Transverse colon (tissue), 4 donors: ENCODE data around the gene MEFV.

Experiments
- EP300 ChIP-seq: sonication (generic); formaldehyde crosslinking; IDR thresholded peaks from one replicate; pipeline ENCODE4 v1.6.1; 2017; ENCODE audit warnings: antibody characterized with exemption, low read depth
- POLR2A ChIP-seq: fragments of 450-650 bp; IDR thresholded peaks from one replicate; pipeline ENCODE4 v1.6.1; 2016; ENCODE audit warnings: antibody characterized with exemption, mild to moderate bottlenecking, moderate library complexity
- POLR2AphosphoS5 ChIP-seq, 3 donors: sonication (generic); formaldehyde crosslinking; IDR thresholded peaks; one replicate each; pipeline ENCODE4 v1.6.1; 2016; ENCODE audit warnings: antibody characterized with exemption in 3 of 3
- TF ChIP-seq, protein P1 (sequence below), 5 experiments: fragments of 200-600 bp in 3 of 5; fragments of 450-650 bp in 2 of 5; sonication (generic) in 3 of 5; IDR thresholded peaks; 1 replicate in 2 of 5; 2 replicates in 3 of 5; pipeline ENCODE4 v1.5.1; 2016 to 2017; ENCODE audit warnings: antibody characterized with exemption in 5 of 5, inconsistent platforms in 3 of 5, mild to moderate bottlenecking in 2 of 5, moderate library complexity in 1 of 5

DNA sequence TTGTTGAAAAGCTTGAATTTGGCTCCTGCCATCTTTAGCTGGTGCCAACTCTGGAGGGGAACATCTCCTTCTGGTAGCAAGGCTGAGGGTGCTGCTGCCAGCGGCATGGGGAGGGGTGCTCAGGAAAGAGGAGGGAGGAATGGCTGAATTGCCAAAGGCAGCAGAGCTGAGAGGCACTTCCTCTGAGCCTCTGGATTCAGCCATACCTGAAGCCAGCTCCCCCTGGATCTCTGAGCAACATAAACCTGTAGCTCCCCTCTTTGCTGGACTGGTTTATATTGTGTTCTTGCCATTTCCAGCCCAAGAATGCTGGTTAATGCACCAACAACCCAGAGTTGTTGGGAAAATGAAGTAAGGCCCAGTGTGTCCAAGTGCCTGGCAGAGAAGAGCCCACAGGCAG is 7.4 kb downstream of the MEFV start:
- TF ChIP-seq, protein P1, sequence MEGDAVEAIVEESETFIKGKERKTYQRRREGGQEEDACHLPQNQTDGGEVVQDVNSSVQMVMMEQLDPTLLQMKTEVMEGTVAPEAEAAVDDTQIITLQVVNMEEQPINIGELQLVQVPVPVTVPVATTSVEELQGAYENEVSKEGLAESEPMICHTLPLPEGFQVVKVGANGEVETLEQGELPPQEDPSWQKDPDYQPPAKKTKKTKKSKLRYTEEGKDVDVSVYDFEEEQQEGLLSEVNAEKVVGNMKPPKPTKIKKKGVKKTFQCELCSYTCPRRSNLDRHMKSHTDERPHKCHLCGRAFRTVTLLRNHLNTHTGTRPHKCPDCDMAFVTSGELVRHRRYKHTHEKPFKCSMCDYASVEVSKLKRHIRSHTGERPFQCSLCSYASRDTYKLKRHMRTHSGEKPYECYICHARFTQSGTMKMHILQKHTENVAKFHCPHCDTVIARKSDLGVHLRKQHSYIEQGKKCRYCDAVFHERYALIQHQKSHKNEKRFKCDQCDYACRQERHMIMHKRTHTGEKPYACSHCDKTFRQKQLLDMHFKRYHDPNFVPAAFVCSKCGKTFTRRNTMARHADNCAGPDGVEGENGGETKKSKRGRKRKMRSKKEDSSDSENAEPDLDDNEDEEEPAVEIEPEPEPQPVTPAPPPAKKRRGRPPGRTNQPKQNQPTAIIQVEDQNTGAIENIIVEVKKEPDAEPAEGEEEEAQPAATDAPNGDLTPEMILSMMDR (IDR thresholded peaks at IDR 0.05) = no peak
- TF ChIP-seq POLR2A (no peak), EP300 (no peak), POLR2AphosphoS5 (IDR thresholded peaks at IDR 0.05) (no peak)
